ENCODE data around the gene ERLEC1. TPM values are rescaled to one million over a fixed set of nuclear protein-coding genes. Genes with fewer than 3 reads are reported as not detected.

The ERLEC1 gene
- total and polyA plus RNA-seq, 8 donors, result 16.8 to 45.9 (median 33.3) TPM

Small RNA genes lying within 50 kb of the gene (microRNA-seq; reads per million reads assigned to microRNA genes)
- 0 reads per million in 2 donors for gene MIR3682

Other genes with a start within 250 kb of the ERLEC1 start
- gene CHAC2, start 19.2 kb upstream of the ERLEC1 start, total RNA-seq, result 1 to 10 TPM in 2 of 6 donors, under 1 TPM in 4; 0.51 to 1.3 (median 0.88) TPM
- gene CHAC2, start 19.2 kb upstream of the ERLEC1 start, polyA plus RNA-seq, result 1 to 10 TPM; 1.2 to 1.3 TPM
- gene ASB3, start 91 bp upstream of the ERLEC1 start, total RNA-seq, result 10 to 100 TPM in 1 of 6 donors, 1 to 10 TPM in 5; 4.3 to 10.1 (median 7.2) TPM
- gene ASB3, start 91 bp upstream of the ERLEC1 start, polyA plus RNA-seq, result 1 to 10 TPM; 4.8 to 8.8 TPM
- gene GPR75, start 72.9 kb downstream of the ERLEC1 start, total RNA-seq, result 1 to 10 TPM; 1.1 to 1.9 (median 1.6) TPM
- 1 to 10 TPM; 1.3 to 1.5 TPM for gene GPR75, start 72.9 kb downstream of the ERLEC1 start, polyA plus RNA-seq
- 10 to 100 TPM; 13.8 to 27.7 (median 17.8) TPM for gene PSME4, start 183.9 kb downstream of the ERLEC1 start, total RNA-seq
- 10 to 100 TPM; 17.3 to 26.2 TPM for gene PSME4, start 183.9 kb downstream of the ERLEC1 start, polyA plus RNA-seq

Data from pancreas (tissue), 8 donors.